ENCODE measurements around the gene DLGAP1. TPM values are rescaled to one million over a fixed set of nuclear protein-coding genes. Genes with fewer than 3 reads are reported as not detected.

The DLGAP1 gene
- total and polyA plus RNA-seq, 10 of the 15 experiments (the other 5 are each of a cell fraction or from before 2014, with no cell fraction given), result 0.23 to 27.6 (median 1.9) TPM

DNA sequence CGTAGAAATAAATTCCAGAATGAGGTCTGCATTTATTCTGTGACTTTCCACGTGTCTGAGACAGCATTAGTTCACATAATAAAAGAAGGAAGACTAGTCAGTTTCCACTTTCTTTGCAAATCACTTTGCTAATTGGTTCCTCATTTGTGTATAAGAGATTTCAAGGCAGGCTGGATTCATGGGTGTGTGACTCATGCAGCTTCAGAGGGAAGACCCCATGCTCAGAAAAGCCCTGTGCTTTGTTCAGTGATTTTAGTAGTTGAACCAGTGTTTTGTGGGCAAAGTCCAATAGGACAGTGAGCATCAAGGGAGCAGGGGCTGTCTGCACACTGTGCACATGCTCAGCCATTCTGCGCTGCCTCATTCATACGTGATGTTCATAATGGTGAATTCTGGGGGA lies 297.8 kb downstream of the DLGAP1 start (continued):
- TF ChIP-seq KAT2A (conservative IDR thresholded peaks at IDR 0.05; ENCODE audit: control insufficient read depth, low read depth, low read length), result no peak
- TF ChIP-seq NR2F1 (conservative IDR thresholded peaks at IDR 0.05), result no peak
- TF ChIP-seq, protein P1, sequence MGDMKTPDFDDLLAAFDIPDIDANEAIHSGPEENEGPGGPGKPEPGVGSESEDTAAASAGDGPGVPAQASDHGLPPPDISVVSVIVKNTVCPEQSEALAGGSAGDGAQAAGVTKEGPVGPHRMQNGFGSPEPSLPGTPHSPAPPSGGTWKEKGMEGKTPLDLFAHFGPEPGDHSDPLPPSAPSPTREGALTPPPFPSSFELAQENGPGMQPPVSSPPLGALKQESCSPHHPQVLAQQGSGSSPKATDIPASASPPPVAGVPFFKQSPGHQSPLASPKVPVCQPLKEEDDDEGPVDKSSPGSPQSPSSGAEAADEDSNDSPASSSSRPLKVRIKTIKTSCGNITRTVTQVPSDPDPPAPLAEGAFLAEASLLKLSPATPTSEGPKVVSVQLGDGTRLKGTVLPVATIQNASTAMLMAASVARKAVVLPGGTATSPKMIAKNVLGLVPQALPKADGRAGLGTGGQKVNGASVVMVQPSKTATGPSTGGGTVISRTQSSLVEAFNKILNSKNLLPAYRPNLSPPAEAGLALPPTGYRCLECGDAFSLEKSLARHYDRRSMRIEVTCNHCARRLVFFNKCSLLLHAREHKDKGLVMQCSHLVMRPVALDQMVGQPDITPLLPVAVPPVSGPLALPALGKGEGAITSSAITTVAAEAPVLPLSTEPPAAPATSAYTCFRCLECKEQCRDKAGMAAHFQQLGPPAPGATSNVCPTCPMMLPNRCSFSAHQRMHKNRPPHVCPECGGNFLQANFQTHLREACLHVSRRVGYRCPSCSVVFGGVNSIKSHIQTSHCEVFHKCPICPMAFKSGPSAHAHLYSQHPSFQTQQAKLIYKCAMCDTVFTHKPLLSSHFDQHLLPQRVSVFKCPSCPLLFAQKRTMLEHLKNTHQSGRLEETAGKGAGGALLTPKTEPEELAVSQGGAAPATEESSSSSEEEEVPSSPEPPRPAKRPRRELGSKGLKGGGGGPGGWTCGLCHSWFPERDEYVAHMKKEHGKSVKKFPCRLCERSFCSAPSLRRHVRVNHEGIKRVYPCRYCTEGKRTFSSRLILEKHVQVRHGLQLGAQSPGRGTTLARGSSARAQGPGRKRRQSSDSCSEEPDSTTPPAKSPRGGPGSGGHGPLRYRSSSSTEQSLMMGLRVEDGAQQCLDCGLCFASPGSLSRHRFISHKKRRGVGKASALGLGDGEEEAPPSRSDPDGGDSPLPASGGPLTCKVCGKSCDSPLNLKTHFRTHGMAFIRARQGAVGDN (IDR thresholded peaks at IDR 0.05), result peak; percentile 24; the same call in 1 of the 2 replicates
- TF ChIP-seq SMAD1 (IDR thresholded peaks at IDR 0.05; ENCODE audit: low read depth, partially characterized antibody), result no peak
- no peak for TF ChIP-seq SIN3A (IDR thresholded peaks at IDR 0.05; ENCODE audit: low read depth, low read length)
- TF ChIP-seq, protein P2, sequence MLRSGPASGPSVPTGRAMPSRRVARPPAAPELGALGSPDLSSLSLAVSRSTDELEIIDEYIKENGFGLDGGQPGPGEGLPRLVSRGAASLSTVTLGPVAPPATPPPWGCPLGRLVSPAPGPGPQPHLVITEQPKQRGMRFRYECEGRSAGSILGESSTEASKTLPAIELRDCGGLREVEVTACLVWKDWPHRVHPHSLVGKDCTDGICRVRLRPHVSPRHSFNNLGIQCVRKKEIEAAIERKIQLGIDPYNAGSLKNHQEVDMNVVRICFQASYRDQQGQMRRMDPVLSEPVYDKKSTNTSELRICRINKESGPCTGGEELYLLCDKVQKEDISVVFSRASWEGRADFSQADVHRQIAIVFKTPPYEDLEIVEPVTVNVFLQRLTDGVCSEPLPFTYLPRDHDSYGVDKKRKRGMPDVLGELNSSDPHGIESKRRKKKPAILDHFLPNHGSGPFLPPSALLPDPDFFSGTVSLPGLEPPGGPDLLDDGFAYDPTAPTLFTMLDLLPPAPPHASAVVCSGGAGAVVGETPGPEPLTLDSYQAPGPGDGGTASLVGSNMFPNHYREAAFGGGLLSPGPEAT (IDR thresholded peaks at IDR 0.05; ENCODE audit: low read depth), result peak; percentile 35; the same call in 1 of the 2 replicates
- TF ChIP-seq, protein P3, sequence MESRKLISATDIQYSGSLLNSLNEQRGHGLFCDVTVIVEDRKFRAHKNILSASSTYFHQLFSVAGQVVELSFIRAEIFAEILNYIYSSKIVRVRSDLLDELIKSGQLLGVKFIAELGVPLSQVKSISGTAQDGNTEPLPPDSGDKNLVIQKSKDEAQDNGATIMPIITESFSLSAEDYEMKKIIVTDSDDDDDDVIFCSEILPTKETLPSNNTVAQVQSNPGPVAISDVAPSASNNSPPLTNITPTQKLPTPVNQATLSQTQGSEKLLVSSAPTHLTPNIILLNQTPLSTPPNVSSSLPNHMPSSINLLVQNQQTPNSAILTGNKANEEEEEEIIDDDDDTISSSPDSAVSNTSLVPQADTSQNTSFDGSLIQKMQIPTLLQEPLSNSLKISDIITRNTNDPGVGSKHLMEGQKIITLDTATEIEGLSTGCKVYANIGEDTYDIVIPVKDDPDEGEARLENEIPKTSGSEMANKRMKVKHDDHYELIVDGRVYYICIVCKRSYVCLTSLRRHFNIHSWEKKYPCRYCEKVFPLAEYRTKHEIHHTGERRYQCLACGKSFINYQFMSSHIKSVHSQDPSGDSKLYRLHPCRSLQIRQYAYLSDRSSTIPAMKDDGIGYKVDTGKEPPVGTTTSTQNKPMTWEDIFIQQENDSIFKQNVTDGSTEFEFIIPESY (IDR thresholded peaks at IDR 0.05), result no peak
